B cell (primary cell): ENCODE data around the gene CLIP4. TPM values are rescaled to one million over a fixed set of nuclear protein-coding genes. Genes with fewer than 3 reads are reported as not detected.

Experiments used
- ATAC-seq: fragments of 200-7000 bp; cut with Tn5 transposase; one replicate; pipeline ENCODE4 v1.10.0; 2021; ENCODE audit warnings: low read depth, mild to moderate bottlenecking, moderate number of reproducible peaks, moderate library complexity
- CTCF ChIA-PET: fragments of 350-600 bp; sonication (Branson Sonifier 250); formaldehyde crosslinking; loops from one replicate; lab custom pipeline; 2021; ENCODE audit warnings: antibody characterized with exemption, inconsistent platforms; lab: Charles Lee
- POLR2A ChIA-PET: fragments of 350-600 bp; sonication (Branson Sonifier 250); formaldehyde crosslinking; loops from one replicate; lab custom pipeline; 2021; ENCODE audit warnings: antibody characterized with exemption; lab: Charles Lee
- DNase-seq: peaks from one replicate; pipeline ENCODE4 v3.0.0; 2013
- H2AFZ ChIP-seq: 2 replicates; pipeline ENCODE4 v1.6.1; 2012; ENCODE audit warnings: mild to moderate bottlenecking, low read depth, low read length; ENCODE audit not compliant: insufficient read depth, poor library complexity, severe bottlenecking
- H3K27ac ChIP-seq, 2 donors: 1 replicate in 1 of 2; 2 replicates in 1 of 2; pipeline ENCODE4 v1.5.1; 2012 to 2013; ENCODE audit warnings: low read length in 2 of 2, mild to moderate bottlenecking in 2 of 2, moderate library complexity in 1 of 2
- H3K27me3 ChIP-seq, 4 experiments: fragments of 200-600 bp in 1 of 4; sonication (generic) in 1 of 4; replicated peaks in 1 of 4; 1 replicate in 2 of 4; 2 replicates in 2 of 4; pipeline versions ENCODE4 v1.6.1 to v1.7.0; 2013 to 2016; ENCODE audit warnings: low read length in 3 of 4, mild to moderate bottlenecking in 2 of 4, mixed read lengths in 1 of 4, moderate library complexity in 1 of 4; ENCODE audit not compliant: insufficient read depth in 4 of 4, control insufficient read depth in 3 of 4; ENCODE audit errors: control extremely low read depth in 1 of 4
- H3K36me3 ChIP-seq, 2 experiments: replicated peaks in 1 of 2; 1 replicate in 1 of 2; 2 replicates in 1 of 2; pipeline versions ENCODE4 v1.6.1 to v1.7.1; 2013; ENCODE audit warnings: low read length in 1 of 2; ENCODE audit not compliant: insufficient read depth in 2 of 2, control insufficient read depth in 1 of 2; ENCODE audit errors: control extremely low read depth in 1 of 2, extremely low read depth in 1 of 2
- H3K4me1 ChIP-seq, 2 donors: fragments of 200-600 bp in 1 of 2; sonication (generic) in 1 of 2; 1 replicate in 1 of 2; 2 replicates in 1 of 2; pipeline versions ENCODE4 v1.5.1 to v1.6.1; 2013 to 2017; ENCODE audit warnings: low read length in 2 of 2; ENCODE audit not compliant: control insufficient read depth in 2 of 2, insufficient read depth in 2 of 2
- H3K4me2 ChIP-seq: replicated peaks from 2 replicates; pipeline ENCODE3; 2012; ENCODE audit warnings: mild to moderate bottlenecking, low read depth, low read length; ENCODE audit not compliant: poor library complexity, severe bottlenecking
- H3K4me3 ChIP-seq, 5 experiments: fragments of 200-600 bp in 1 of 5; sonication (generic) in 1 of 5; 1 replicate in 3 of 5; 2 replicates in 2 of 5; pipeline versions ENCODE4 v1.5.1 to v1.7.0; 2011 to 2016; ENCODE audit warnings: low read length in 4 of 5, mild to moderate bottlenecking in 4 of 5, low read depth in 2 of 5, control low read depth in 1 of 5, moderate library complexity in 1 of 5; ENCODE audit not compliant: insufficient read depth in 1 of 5; ENCODE audit errors: control extremely low read depth in 1 of 5, extremely low read depth in 1 of 5
- H3K79me2 ChIP-seq: fragments of 200-600 bp; sonication (generic); one replicate; pipeline ENCODE4 v1.6.0; 2016; ENCODE audit warnings: low read length; ENCODE audit not compliant: control insufficient read depth, insufficient read depth
- H3K9ac ChIP-seq: fragments of 200-600 bp; sonication (generic); 2 replicates; pipeline ENCODE4 v1.6.1; 2017; ENCODE audit warnings: mild to moderate bottlenecking, low read length, moderate library complexity
- H3K9me3 ChIP-seq, 3 donors: one replicate each; pipeline versions ENCODE4 v1.6.1 to v1.7.1; 2013; ENCODE audit warnings: low read length in 2 of 3; ENCODE audit not compliant: control insufficient read depth in 2 of 3, insufficient read depth in 1 of 3; ENCODE audit errors: control extremely low read depth in 1 of 3
- H4K20me1 ChIP-seq: 2 replicates; pipeline ENCODE4 v1.6.0; 2012; ENCODE audit warnings: mild to moderate bottlenecking, low read length; ENCODE audit not compliant: insufficient read depth, control insufficient read depth, poor library complexity, severe bottlenecking
- H3K27ac Mint-ChIP-seq: one replicate; pipeline ENCODE4 v1.8.0; 2021; ENCODE audit warnings: mixed read lengths
- H3K27me3 Mint-ChIP-seq: one replicate; pipeline ENCODE4 v1.8.0; 2021; ENCODE audit warnings: mixed read lengths
- H3K4me1 Mint-ChIP-seq: one replicate; pipeline ENCODE4 v1.8.0; 2021; ENCODE audit warnings: mixed read lengths
- H3K4me3 Mint-ChIP-seq: one replicate; pipeline ENCODE4 v1.8.0; 2021; ENCODE audit warnings: mixed read lengths
- H3K9me3 Mint-ChIP-seq: one replicate; pipeline ENCODE4 v1.8.0; 2022; ENCODE audit warnings: mixed read lengths; ENCODE audit not compliant: insufficient read depth
- EZH2 ChIP-seq: IDR thresholded peaks from 2 replicates; pipeline ENCODE4 v1.6.1; 2012; ENCODE audit warnings: borderline replicate concordance, low read depth, mild to moderate bottlenecking, moderate library complexity, low read length; ENCODE audit not compliant: insufficient read depth, poor library complexity, severe bottlenecking
- WGBS: methylation state at CpG from one replicate; pipeline ENCODE4 v1.1.5; 2013; ENCODE audit warnings: missing lambda C conversion rate; ENCODE audit not compliant: insufficient coverage; 5-methylcytosine and 5-hydroxymethylcytosine counted together
- intact Hi-C: fragments of 100-400 bp; cut with micrococcal nuclease; formaldehyde crosslinking; loops from one replicate; pipeline ENCODE4 v1.10.0; 2022
- polyA minus RNA-seq: library from RNA; depleted of rRNA, polyadenylated mRNA; stranded (reverse); fragments of >200 nt; gene quantifications from 2 replicates; pipeline ENCODE4 v1.2.3, GENCODE V29; 2012
- polyA plus RNA-seq: library from polyadenylated mRNA; depleted of rRNA; stranded (reverse); fragments of >200 nt; gene quantifications from 2 replicates; pipeline ENCODE4 v1.2.3, GENCODE V29; 2012
- total RNA-seq, 2 donors: library from RNA; stranded (reverse); fragments of 120-200 nt in 1 of 2; gene quantifications; 1 replicate in 1 of 2; 2 replicates in 1 of 2; pipeline versions ENCODE4 v1.2.3 to v1.2.4, GENCODE V29; 2013 to 2022
- TF ChIP-seq, protein P1 (sequence below): fragments of 200-600 bp; IDR thresholded peaks from one replicate; pipeline ENCODE4 v1.8.0; 2022; ENCODE audit warnings: antibody characterized with exemption, mild to moderate bottlenecking

The CLIP4 gene, protein sequence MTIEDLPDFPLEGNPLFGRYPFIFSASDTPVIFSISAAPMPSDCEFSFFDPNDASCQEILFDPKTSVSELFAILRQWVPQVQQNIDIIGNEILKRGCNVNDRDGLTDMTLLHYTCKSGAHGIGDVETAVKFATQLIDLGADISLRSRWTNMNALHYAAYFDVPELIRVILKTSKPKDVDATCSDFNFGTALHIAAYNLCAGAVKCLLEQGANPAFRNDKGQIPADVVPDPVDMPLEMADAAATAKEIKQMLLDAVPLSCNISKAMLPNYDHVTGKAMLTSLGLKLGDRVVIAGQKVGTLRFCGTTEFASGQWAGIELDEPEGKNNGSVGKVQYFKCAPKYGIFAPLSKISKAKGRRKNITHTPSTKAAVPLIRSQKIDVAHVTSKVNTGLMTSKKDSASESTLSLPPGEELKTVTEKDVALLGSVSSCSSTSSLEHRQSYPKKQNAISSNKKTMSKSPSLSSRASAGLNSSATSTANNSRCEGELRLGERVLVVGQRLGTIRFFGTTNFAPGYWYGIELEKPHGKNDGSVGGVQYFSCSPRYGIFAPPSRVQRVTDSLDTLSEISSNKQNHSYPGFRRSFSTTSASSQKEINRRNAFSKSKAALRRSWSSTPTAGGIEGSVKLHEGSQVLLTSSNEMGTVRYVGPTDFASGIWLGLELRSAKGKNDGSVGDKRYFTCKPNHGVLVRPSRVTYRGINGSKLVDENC
- total RNA-seq (20.0 and 20.8 TPM in 2 replicates), polyA plus RNA-seq (3.3 and 4.0 TPM in 2 replicates), polyA minus RNA-seq (4.2 and 4.9 TPM in 2 replicates)
- total RNA-seq (2013), result 9.9 TPM

DNA sequence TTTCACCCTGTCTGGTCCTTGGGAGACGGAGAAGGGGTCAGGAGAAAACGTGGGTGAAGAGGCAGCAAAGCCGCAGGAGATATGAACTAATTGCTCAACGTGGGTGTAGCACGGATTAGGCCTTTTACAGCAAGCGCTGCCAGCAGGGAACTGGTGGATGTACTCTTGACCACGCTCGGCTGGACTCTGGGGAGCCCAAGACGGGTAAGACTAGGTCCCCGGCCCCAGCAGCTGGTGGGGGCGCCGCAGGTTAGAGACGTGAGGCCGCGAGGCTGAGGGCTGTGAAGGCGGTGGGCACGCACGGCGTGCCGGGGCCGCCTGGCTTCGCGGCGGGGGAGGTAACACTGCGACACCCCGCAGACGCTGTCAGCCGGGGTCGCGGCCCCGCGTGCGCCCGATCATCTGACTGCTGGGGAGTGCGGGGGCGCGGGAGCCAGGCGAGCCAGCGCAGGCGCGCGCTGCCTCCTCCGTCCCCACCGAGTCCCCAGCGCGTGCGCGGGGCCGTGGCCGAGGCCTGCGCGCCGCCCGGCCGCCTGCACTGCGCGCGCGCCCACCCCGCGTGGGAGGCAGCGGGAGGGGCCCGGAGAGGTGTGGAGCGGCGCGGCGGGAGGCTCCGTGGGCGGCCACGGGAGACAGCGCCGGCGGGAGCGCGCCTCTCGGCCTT, at the start of gene CLIP4:
CLIP4 (plus strand) TSS at position 470 of the 664 bp plus-strand sequence. CDS start 5,974 bp downstream, outside the sequence.
- Histone ChIP-seq H3K27me3 (peaks cover 0 to 2% (median 0%) of the 10 kb centered on the region in 4 experiments), H3K36me3 (no peaks in the 10 kb centered on the region), H4K20me1 (no peaks in the 10 kb centered on the region), H3K4me2 (peak within 1 kb of the TSS; percentile 86), H3K4me1 (peaks cover 13 to 16% of the 10 kb centered on the region in 2 donors), H3K4me3 (peak within 1 kb of the TSS; percentile 13 to 90 (median 65)), H3K27ac (peak within 1 kb of the TSS; percentile 58), H3K9me3 (no peaks in the 10 kb centered on the region), H3K79me2 (peaks cover 4% of the 10 kb centered on the region), H3K9ac (peak within 1 kb of the TSS; percentile 73), H2AFZ (peak within 1 kb of the TSS; percentile 81)
- ATAC-seq (peak; percentile 75), DNase-seq (peak; percentile 66)
- H3K27ac Mint-ChIP-seq, result peak within 1 kb of the TSS; percentile 91
- H3K4me3 Mint-ChIP-seq, result peak within 1 kb of the TSS; percentile 92
- peaks cover 6% of the 10 kb centered on the region for H3K27me3 Mint-ChIP-seq
- intact Hi-C loops, result loop anchor here (5.0 kb wide), 1 partner anchor 103 kb away; no protein-coding TSS in a partner anchor
- CTCF ChIA-PET, result no interaction called here
- POLR2A ChIA-PET, result no interaction called here
- 3% methylated on average over 76 of the region's 76 CpGs for WGBS
- TF ChIP-seq, protein P1, sequence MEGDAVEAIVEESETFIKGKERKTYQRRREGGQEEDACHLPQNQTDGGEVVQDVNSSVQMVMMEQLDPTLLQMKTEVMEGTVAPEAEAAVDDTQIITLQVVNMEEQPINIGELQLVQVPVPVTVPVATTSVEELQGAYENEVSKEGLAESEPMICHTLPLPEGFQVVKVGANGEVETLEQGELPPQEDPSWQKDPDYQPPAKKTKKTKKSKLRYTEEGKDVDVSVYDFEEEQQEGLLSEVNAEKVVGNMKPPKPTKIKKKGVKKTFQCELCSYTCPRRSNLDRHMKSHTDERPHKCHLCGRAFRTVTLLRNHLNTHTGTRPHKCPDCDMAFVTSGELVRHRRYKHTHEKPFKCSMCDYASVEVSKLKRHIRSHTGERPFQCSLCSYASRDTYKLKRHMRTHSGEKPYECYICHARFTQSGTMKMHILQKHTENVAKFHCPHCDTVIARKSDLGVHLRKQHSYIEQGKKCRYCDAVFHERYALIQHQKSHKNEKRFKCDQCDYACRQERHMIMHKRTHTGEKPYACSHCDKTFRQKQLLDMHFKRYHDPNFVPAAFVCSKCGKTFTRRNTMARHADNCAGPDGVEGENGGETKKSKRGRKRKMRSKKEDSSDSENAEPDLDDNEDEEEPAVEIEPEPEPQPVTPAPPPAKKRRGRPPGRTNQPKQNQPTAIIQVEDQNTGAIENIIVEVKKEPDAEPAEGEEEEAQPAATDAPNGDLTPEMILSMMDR, result no peak
- TF ChIP-seq EZH2, result no peak
- no peaks in the 10 kb centered on the region for H3K9me3 Mint-ChIP-seq
- H3K4me1 Mint-ChIP-seq, result peaks cover 25% of the 10 kb centered on the region
